IPS DF 6.9 (cell line): ENCODE data around the gene HS1BP3.
A peak's percentile ranks its signal among the peaks of the same experiment; 100 is the strongest.

Experiments used
- DNase-seq: peaks from one replicate; pipeline ENCODE4 v3.0.0-alpha.2; 2013; ENCODE audit warnings: low read depth, low spot score
- H3K27ac ChIP-seq: one replicate; pipeline ENCODE4 v1.5.1; 2013; ENCODE audit warnings: low read length, control low read depth
- H3K27me3 ChIP-seq: 2 replicates; pipeline ENCODE4 v1.6.1; 2013; ENCODE audit warnings: mild to moderate bottlenecking, low read length; ENCODE audit not compliant: control insufficient read depth, insufficient read depth
- H3K36me3 ChIP-seq: 2 replicates; pipeline ENCODE4 v1.6.1; 2013; ENCODE audit warnings: low read length; ENCODE audit not compliant: control insufficient read depth, insufficient read depth
- H3K4me1 ChIP-seq: 2 replicates; pipeline ENCODE4 v1.6.1; 2013; ENCODE audit warnings: low read length; ENCODE audit not compliant: control insufficient read depth, insufficient read depth
- H3K4me3 ChIP-seq: 2 replicates; pipeline ENCODE4 v1.5.1; 2013; ENCODE audit warnings: mild to moderate bottlenecking, low read length
- H3K9me3 ChIP-seq: 2 replicates; pipeline ENCODE4 v1.6.1; 2013; ENCODE audit warnings: low read length, inconsistent platforms; ENCODE audit not compliant: control insufficient read depth, insufficient read depth
- WGBS: extraction: QIAGEN DNeasy Blood & Tissue Kit; methylation state at CpG from one replicate; pipeline ENCODE4 v1.1.7; 2013; ENCODE audit warnings: mixed read lengths, missing lambda C conversion rate; ENCODE audit not compliant: insufficient read length, insufficient coverage; 5-methylcytosine and 5-hydroxymethylcytosine counted together

The HS1BP3 gene

DNA sequence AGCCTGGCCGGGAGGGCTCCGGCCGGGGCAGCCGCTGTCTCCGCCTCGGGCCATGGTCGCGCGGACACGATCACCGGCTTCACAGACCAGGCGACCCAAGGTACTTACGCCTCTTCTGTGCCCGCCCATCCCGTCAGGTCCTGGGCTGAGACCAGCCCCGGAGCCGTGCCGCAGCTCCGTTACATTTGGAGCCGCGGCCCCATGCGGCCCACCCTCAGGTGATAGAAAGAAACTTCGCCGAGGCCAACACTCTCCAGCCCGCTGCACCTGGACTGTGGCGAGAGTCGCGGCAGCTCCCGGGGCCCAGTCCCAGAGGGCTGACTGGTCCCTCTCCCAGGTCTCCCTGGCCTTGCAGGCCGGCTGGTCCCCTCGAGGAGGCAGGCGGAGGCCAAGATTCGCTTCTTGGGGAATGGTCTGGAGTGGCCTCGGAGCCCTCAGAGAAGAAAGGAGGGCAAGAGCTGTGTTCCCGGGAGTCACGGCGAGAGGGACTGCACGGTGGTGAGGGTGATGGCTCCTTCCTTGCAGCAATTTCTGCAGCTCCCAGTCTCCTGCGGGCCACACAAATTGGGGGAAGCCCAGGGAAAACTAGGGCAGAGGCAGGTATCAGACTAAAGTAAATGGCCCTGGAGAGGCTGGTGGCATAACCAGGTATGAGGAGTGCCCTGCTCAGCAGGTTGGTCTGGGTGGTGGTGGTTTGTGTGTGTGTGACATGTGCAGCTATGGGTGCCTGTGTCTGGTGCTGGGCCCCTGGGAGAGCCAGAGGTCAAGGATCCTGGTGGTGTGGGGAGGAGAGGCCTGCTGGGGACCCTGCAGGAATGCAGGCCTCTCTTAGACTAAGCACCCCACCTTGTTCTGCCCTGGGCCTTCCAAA, 16.9 kb upstream of the HS1BP3 start:
- Histone ChIP-seq H3K27ac (no peak overlapping the region), H3K4me3 (peak overlapping the region; percentile 38; the same call in 1 of the 2 replicates), H3K27me3 (peaks cover 91% of the 10 kb centered on the region), H3K9me3 (no peaks in the 10 kb centered on the region), H3K4me1 (peaks cover 15% of the 10 kb centered on the region), H3K36me3 (no peaks in the 10 kb centered on the region; the same call in 1 of the 2 replicates)
- WGBS: no CpG with 5 or more reads among the region's 39 CpGs
- DNase-seq: no peak

DNA sequence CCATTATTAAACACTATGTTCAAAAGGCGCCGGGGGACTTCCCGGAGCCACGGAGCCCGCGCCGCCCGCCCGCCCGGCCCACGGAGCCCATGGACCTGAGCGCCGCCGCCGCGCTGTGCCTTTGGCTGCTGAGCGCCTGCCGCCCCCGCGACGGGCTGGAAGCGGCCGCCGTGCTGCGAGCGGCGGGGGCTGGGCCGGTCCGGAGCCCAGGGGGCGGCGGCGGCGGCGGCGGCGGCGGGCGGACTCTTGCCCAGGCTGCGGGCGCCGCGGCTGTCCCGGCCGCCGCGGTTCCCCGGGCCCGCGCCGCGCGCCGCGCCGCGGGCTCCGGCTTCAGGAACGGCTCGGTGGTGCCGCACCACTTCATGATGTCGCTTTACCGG, 16.2 kb upstream of the HS1BP3 start:
- Histone ChIP-seq H3K4me3 (peak overlapping the region; percentile 38; the same call in 1 of the 2 replicates), H3K4me1 (peaks cover 13% of the 10 kb centered on the region), H3K27me3 (peaks cover 93% of the 10 kb centered on the region), H3K9me3 (no peaks in the 10 kb centered on the region), H3K27ac (no peak overlapping the region), H3K36me3 (no peaks in the 10 kb centered on the region; the same call in 1 of the 2 replicates)
- no CpG with 5 or more reads among the region's 62 CpGs for WGBS
- no peak for DNase-seq

DNA sequence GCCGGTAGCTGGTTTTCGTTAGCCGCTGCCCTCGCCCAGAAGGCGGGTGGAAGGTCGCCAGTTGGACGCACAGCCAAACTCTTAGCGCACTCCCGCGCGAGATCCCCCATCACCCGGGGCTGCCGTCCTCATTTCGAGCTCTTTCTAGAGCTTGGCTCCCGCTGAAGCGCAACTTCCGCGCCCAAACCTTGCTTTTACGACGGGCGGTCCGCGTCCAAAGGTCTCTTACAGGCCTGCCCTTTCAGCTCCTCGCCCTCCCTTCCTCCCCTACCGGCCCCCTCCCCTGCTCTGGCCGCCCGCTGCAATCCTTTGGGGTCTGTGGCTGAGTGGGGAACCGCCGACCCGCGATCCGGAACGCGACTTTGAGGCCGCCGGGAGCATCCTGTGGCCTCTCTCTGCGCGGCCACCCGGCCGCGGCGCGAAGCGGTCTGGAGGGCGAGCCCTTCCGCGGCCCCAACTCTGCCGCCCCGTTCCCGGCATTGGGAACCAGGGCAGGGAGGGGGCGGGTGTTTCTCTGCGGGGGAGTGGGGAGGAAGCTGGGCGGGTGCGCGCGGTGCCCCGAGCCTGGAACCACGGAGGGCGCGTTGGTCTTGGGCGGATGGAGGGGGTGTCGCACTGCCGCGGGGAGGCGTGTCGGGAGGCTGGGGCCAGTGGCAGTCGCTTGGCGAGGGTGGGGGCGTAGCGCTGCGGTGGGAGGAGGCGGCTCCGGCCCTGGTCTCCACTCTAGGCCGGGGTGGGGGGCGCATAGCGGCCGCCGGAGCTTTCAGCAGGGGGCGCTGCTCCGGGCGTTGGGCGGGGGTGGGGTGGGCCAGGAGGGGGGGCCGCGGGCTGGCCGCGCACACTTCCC, 15.6 kb upstream of the HS1BP3 start, which contains the start of gene GDF7:
GDF7 (plus strand) TSS at position 841 of the 847 bp plus-strand sequence. CDS start 96 bp downstream, outside the sequence.
- no peak within 1 kb of the TSS for H3K27ac ChIP-seq
- H3K9me3 ChIP-seq: no peaks in the 10 kb centered on the region
- no CpG with 5 or more reads among the region's 86 CpGs for WGBS
- peaks cover 13% of the 10 kb centered on the region for H3K4me1 ChIP-seq
- no peaks in the 10 kb centered on the region; the same call in 1 of the 2 replicates for H3K36me3 ChIP-seq
- H3K4me3 ChIP-seq: peak within 1 kb of the TSS; percentile 60; the same call in 1 of the 2 replicates
- DNase-seq: no peak
- H3K27me3 ChIP-seq: peaks cover 88% of the 10 kb centered on the region

DNA sequence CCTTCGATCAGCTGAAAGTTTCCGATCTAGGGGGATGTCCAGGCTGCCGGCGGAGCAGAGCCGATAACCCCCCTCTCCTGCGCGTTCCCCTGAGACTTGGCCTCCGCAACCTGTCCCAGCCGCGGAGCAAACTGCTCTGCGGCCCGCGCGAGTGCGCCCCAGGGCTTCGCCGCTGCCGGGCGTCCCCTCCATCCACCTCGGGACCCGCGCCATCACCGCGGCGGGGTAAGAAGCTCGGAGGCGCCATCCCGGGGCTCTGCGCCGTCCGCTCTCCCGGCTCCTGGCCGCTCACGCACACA, 15.1 kb upstream of the HS1BP3 start:
- Histone ChIP-seq H3K36me3 (no peaks in the 10 kb centered on the region; the same call in 1 of the 2 replicates), H3K9me3 (no peaks in the 10 kb centered on the region), H3K4me1 (peaks cover 7% of the 10 kb centered on the region), H3K4me3 (peak overlapping the region; percentile 60; the same call in 1 of the 2 replicates), H3K27me3 (peaks cover 83% of the 10 kb centered on the region), H3K27ac (no peak overlapping the region)
- no CpG with 5 or more reads among the region's 34 CpGs for WGBS
- DNase-seq: no peak

DNA sequence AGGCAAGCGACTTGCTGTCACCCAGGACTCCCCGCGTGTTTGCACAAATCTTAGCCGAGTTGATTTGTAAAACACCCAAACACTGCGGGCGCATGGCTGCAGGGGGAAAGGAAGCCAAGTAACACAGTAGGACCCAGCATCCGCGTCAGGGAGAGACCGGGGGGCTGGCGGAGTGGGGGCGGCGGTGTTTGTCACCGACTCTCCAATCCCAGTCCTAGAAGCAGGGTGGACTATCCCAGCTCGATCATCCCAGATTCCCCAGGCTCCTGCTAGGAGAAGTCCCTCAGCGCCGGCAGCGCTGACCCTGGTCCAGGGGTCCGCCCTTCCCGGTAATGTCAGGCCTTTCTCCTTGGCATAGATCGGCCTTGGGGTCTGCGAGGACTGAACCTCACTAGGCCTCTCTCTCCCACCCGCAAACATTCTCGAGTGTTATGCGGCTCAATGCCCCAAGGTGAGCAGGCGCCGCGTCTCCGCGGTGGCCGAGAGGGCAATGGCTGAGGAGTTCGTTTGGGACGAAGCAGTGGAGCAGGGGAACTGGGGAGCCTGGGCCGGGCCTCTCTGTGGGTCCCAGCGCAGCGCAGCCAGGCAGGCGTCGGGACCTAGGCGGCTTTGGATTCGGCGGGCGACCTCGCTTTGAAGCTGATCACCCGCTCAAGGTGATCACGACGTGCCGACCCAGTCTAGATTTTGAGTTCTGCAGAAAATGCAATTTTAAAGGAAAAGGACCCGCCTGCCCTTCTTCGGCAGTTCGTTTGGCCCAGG, 14.5 kb upstream of the HS1BP3 start:
- no CpG with 5 or more reads among the region's 49 CpGs for WGBS
- Histone ChIP-seq H3K36me3 (no peaks in the 10 kb centered on the region; the same call in 1 of the 2 replicates), H3K4me3 (peak overlapping the region; percentile 60; the same call in 1 of the 2 replicates), H3K27ac (no peak overlapping the region), H3K9me3 (no peaks in the 10 kb centered on the region), H3K4me1 (peaks cover 7% of the 10 kb centered on the region), H3K27me3 (peaks cover 77% of the 10 kb centered on the region)
- no peak for DNase-seq

DNA sequence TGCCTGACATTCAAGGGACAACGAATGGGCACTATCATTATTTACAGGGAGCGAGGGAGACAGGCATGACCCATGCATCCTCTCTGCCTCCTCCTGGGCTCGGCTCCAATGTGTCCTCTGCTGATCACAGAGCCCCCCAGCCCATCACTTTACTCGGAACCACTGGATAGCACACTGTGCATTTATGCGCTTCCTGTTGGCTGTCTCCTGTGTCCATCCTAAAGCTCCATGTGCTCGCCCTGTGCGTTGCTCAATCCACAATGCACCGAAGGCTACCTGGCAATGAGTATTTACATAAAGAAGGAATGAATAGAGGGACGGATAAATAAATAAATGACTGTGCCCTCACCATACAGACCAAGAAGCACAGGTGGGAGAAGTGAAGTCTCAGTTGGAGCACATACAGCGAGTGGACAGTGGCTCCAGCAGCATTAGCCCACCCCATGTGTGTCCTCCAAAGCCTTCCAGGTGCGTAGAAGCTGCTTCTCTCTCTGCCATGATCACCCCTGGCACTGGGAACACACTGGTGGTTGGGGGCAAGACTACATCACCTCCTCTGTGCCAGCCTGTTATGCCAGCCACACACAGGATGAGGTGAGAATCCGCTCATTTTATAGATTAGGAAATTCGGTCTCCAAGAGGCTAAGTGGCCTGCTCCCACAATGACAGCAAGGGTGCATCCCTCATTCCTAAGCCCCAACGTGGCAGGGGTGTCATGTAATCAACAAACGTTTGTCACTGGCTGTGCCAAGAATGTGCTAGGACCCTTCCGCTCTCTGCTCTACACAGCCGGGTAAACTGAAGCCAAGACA, 13.7 kb upstream of the HS1BP3 start:
- no CpG with 5 or more reads among the region's 17 CpGs for WGBS
- H3K4me3 ChIP-seq: no peak overlapping the region
- H3K27ac ChIP-seq: no peak overlapping the region
- no peak for DNase-seq
- peaks cover 70% of the 10 kb centered on the region for H3K27me3 ChIP-seq
- peaks cover 6% of the 10 kb centered on the region for H3K4me1 ChIP-seq
- no peaks in the 10 kb centered on the region; the same call in 1 of the 2 replicates for H3K36me3 ChIP-seq
- H3K9me3 ChIP-seq: no peaks in the 10 kb centered on the region

DNA sequence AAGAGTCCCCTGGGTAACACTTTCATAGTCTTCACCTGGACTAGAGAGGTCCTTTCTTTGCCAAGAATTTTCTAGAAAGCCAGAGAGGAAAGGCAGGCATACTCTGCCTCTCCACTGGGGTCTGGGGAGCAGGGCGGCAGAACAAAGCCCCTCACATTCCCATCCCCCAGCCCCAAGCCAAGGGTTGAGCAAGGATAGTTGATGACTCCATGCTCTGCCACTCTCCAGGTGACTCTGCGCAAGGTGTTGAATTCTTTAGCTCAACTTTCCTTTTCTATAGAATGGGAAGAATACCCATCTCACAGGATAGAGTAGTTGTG, 13.1 kb upstream of the HS1BP3 start:
- DNase-seq: no peak
- H3K27me3 ChIP-seq: peaks cover 63% of the 10 kb centered on the region
- WGBS: no CpG with 5 or more reads among the region's 2 CpGs
- H3K36me3 ChIP-seq: no peaks in the 10 kb centered on the region; the same call in 1 of the 2 replicates
- peaks cover 5% of the 10 kb centered on the region for H3K4me1 ChIP-seq
- no peaks in the 10 kb centered on the region for H3K9me3 ChIP-seq
- no peak overlapping the region for H3K4me3 ChIP-seq
- H3K27ac ChIP-seq: no peak overlapping the region

DNA sequence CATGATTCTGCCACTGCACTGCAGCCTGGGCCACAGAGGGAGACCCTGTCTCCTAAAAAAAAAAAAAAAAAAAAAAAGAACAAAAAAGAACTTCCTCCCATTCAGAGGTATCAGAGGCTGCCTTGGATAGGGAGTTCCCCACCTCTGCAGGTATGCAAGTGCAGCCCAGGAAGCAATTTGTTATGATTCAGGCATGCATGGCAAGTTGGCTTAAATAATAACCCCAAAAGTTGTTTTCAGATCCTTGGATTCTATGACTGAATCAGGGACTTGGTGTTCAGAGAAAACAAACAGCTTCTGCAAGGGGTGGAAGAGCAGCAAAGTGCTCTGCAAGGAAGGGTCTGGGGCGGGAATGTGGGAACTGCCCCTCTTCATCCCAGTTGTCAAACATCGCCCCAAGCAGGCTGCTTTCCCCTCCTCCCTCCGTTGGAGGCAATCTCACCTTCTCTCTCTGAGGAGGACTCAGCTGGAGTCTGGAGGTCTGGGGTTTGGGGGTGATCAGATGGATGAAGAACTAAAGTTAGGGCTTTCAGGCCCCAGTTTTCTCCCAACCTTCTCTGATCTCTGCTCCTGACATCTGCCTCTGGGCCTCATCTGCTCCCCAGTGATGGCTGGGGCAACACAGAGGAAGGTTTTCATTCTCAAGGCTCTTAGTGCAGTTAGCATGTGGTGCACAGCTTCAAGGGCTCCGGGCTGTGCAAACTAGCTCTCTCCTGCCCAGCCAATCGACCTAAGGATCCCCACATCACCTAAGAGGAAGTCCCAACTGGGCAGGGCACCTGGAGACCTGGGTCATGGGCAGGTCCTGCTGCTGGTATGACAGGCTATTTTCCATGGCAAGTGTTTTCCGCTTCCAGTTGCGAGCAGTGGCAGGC, 12.5 kb upstream of the HS1BP3 start:
- no CpG with 5 or more reads among the region's 7 CpGs for WGBS

More for the DNA sequence above, 12.5 kb upstream of the HS1BP3 start:
- H3K27me3 ChIP-seq: peaks cover 57% of the 10 kb centered on the region
- no peak overlapping the region for H3K27ac ChIP-seq
- H3K36me3 ChIP-seq: no peaks in the 10 kb centered on the region; the same call in 1 of the 2 replicates
- no peak for DNase-seq
- H3K4me1 ChIP-seq: peaks cover 5% of the 10 kb centered on the region
- no peaks in the 10 kb centered on the region for H3K9me3 ChIP-seq
- no peak overlapping the region for H3K4me3 ChIP-seq
